Left kidney (tissue), 1 donor: ENCODE measurements around the gene MACROH2A1. TPM values are rescaled to one million over a fixed set of nuclear protein-coding genes. Genes with fewer than 3 reads are reported as not detected.

Experiments used
- polyA plus RNA-seq: library from polyadenylated mRNA; unstranded; fragments of 120-200 nt; gene quantifications from one replicate; pipeline ENCODE4 v1.2.1, GENCODE V29; 2013; ENCODE audit not compliant: insufficient read length

The MACROH2A1 gene
- polyA plus RNA-seq, 1 donor: 242 TPM

Other genes starting within 250 kb of the MACROH2A1 start
- 0.05 TPM for gene DCANP1, start 48.1 kb upstream of the MACROH2A1 start, polyA plus RNA-seq
- 0.08 TPM for gene TIFAB, start 53.1 kb upstream of the MACROH2A1 start, polyA plus RNA-seq
- not detected for gene NEUROG1, start 136.7 kb upstream of the MACROH2A1 start, polyA plus RNA-seq
- gene CXCL14, start 179.8 kb upstream of the MACROH2A1 start, polyA plus RNA-seq: 23.0 TPM